ENCODE data around the gene PDIK1L.

PDIK1L gene

GRCh38 chr1:26111530-26112406 is at the start of gene PDIK1L:
PDIK1L (plus strand) TSS chr1:26111824; CDS start chr1:26114309, 2,485 bp downstream.
- DNase-seq: peak; percentile 95

- DNase-seq: no peak
These were observed 47.1 kb upstream of the PDIK1L start for GRCh38 chr1:26064553-26064952.

GRCh38 chr1:26066160-26066559 is 45.5 kb upstream of the PDIK1L start:
- DNase-seq: no peak

GRCh38 chr1:26066857-26067256 is 44.8 kb upstream of the PDIK1L start:
- DNase-seq: no peak

GRCh38 chr1:26067432-26067911 is 44.2 kb upstream of the PDIK1L start, which contains the start of gene TRIM63:
TRIM63 (minus strand) TSS chr1:26067630; CDS start chr1:26067494, 136 bp downstream.
- DNase-seq: no peak

GRCh38 chr1:26069941-26070295 is 41.7 kb upstream of the PDIK1L start:
- no peak for DNase-seq

- no peak for DNase-seq
These were observed 41.2 kb upstream of the PDIK1L start for GRCh38 chr1:26070296-26070962.

GRCh38 chr1:26070963-26071342 is 40.7 kb upstream of the PDIK1L start:
- no peak for DNase-seq

- no peak for DNase-seq
These were observed 39.3 kb upstream of the PDIK1L start for GRCh38 chr1:26072305-26072704.

GRCh38 chr1:26075421-26076144 is 36.0 kb upstream of the PDIK1L start:
- peak; percentile 20 for DNase-seq

GRCh38 chr1:26077524-26077923 is 34.1 kb upstream of the PDIK1L start:
- no peak for DNase-seq

GRCh38 chr1:26078286-26079177 is 33.1 kb upstream of the PDIK1L start:
- DNase-seq: no peak

- DNase-seq: no peak
These were observed 32.5 kb upstream of the PDIK1L start for GRCh38 chr1:26079178-26079563.

- no peak for DNase-seq
These were observed 31.4 kb upstream of the PDIK1L start for GRCh38 chr1:26079960-26080814.

- DNase-seq: no peak
These were observed 30.2 kb upstream of the PDIK1L start for GRCh38 chr1:26081267-26082019.

- no peak for DNase-seq
These were observed 29.6 kb upstream of the PDIK1L start for GRCh38 chr1:26082020-26082350.

GRCh38 chr1:26083208-26083607 is 28.4 kb upstream of the PDIK1L start:
- DNase-seq: no peak

GRCh38 chr1:26084091-26084561 is 27.5 kb upstream of the PDIK1L start:
- DNase-seq: no peak

- no peak for DNase-seq
These were observed 26.8 kb upstream of the PDIK1L start for GRCh38 chr1:26084844-26085243.

GRCh38 chr1:26089125-26089524 is 22.5 kb upstream of the PDIK1L start:
- DNase-seq: no peak

- no peak for DNase-seq
These were observed 20.7 kb upstream of the PDIK1L start for GRCh38 chr1:26090893-26091292.

Data from inflammatory macrophage treated with lipopolysaccharide for 4 hours (primary cell).